Mesenchymal stem cell (in vitro differentiated cells and primary cell): ENCODE measurements around the gene PLCL1.

Experiments
- DNase-seq: peaks from one replicate; pipeline ENCODE4 v3.0.0-alpha.2; 2013
- H2AFZ ChIP-seq: one replicate; pipeline ENCODE4 v1.6.1; 2013; ENCODE audit warnings: low read depth, mild to moderate bottlenecking, control low read depth, inconsistent platforms, low read length, moderate library complexity
- H2AK5ac ChIP-seq: 2 replicates; pipeline ENCODE4 v1.6.1; 2013; ENCODE audit warnings: low read length, moderate library complexity, mild to moderate bottlenecking, inconsistent platforms; ENCODE audit not compliant: severe bottlenecking
- H2BK120ac ChIP-seq: one replicate; pipeline ENCODE4 v1.6.1; 2013; ENCODE audit warnings: low read depth, mild to moderate bottlenecking, inconsistent platforms, low read length, moderate library complexity
- H2BK12ac ChIP-seq, 2 experiments: one replicate each; pipeline ENCODE4 v1.6.1; 2013; ENCODE audit warnings: inconsistent platforms in 2 of 2, low read length in 2 of 2, mild to moderate bottlenecking in 2 of 2, moderate library complexity in 2 of 2, control low read depth in 1 of 2
- H2BK15ac ChIP-seq: one replicate; pipeline ENCODE4 v1.6.1; 2013; ENCODE audit warnings: mild to moderate bottlenecking, low read depth, inconsistent platforms; ENCODE audit not compliant: poor library complexity, severe bottlenecking
- H2BK5ac ChIP-seq: 2 replicates; pipeline ENCODE4 v1.6.1; 2013; ENCODE audit warnings: low read depth, mild to moderate bottlenecking, low read length, control low read depth, inconsistent platforms; ENCODE audit not compliant: poor library complexity, severe bottlenecking
- H3K14ac ChIP-seq, 2 experiments: one replicate each; pipeline ENCODE4 v1.6.1; 2013; ENCODE audit warnings: inconsistent platforms in 2 of 2, low read length in 2 of 2, control low read depth in 1 of 2, mild to moderate bottlenecking in 1 of 2, moderate library complexity in 1 of 2
- H3K18ac ChIP-seq, 2 experiments: one replicate each; pipeline ENCODE4 v1.6.1; 2013; ENCODE audit warnings: inconsistent platforms in 2 of 2, low read length in 2 of 2, control low read depth in 1 of 2, low read depth in 1 of 2, mild to moderate bottlenecking in 1 of 2
- H3K23ac ChIP-seq, 2 experiments: one replicate each; pipeline ENCODE4 v1.6.1; 2013; ENCODE audit warnings: inconsistent platforms in 2 of 2, low read length in 2 of 2, mild to moderate bottlenecking in 2 of 2, moderate library complexity in 2 of 2, control low read depth in 1 of 2
- H3K27ac ChIP-seq: 2 replicates; pipeline ENCODE4 v1.5.1; 2013; ENCODE audit warnings: mild to moderate bottlenecking, moderate library complexity, low read length, control low read depth, inconsistent platforms; ENCODE audit not compliant: poor library complexity, severe bottlenecking
- H3K27me3 ChIP-seq, 2 experiments: 2 replicates each; pipeline versions ENCODE4 v1.6.1 to v1.7.0; 2013; ENCODE audit warnings: low read length in 2 of 2, mild to moderate bottlenecking in 2 of 2, moderate library complexity in 2 of 2, control low read depth in 1 of 2, inconsistent platforms in 1 of 2; ENCODE audit not compliant: control insufficient read depth in 1 of 2, insufficient read depth in 1 of 2
- H3K36me3 ChIP-seq, 2 experiments: 2 replicates each; pipeline versions ENCODE4 v1.6.1 to v1.7.0; 2013; ENCODE audit warnings: low read length in 2 of 2, control low read depth in 1 of 2, inconsistent platforms in 1 of 2, low read depth in 1 of 2, mild to moderate bottlenecking in 1 of 2; ENCODE audit not compliant: insufficient read depth in 2 of 2, control insufficient read depth in 1 of 2
- H3K4ac ChIP-seq, 2 experiments: one replicate each; pipeline ENCODE4 v1.6.1; 2013; ENCODE audit warnings: inconsistent platforms in 2 of 2, low read length in 2 of 2, mild to moderate bottlenecking in 2 of 2, moderate library complexity in 2 of 2, control low read depth in 1 of 2, low read depth in 1 of 2
- H3K4me1 ChIP-seq: 2 replicates; pipeline ENCODE4 v1.6.1; 2013; ENCODE audit warnings: low read depth, low read length, control low read depth; ENCODE audit not compliant: control insufficient read depth, insufficient read depth
- H3K4me2 ChIP-seq: 2 replicates; pipeline ENCODE4 v1.6.1; 2013; ENCODE audit warnings: low read length, mild to moderate bottlenecking, inconsistent platforms; ENCODE audit not compliant: poor library complexity, severe bottlenecking
- H3K4me3 ChIP-seq, 2 experiments: 2 replicates each; pipeline versions ENCODE4 v1.5.1 to v1.7.0; 2013; ENCODE audit warnings: low read length in 2 of 2, mild to moderate bottlenecking in 2 of 2, control low read depth in 1 of 2, low read depth in 1 of 2; ENCODE audit not compliant: insufficient read depth in 1 of 2
- H3K79me1 ChIP-seq: replicated peaks from 2 replicates; pipeline ENCODE4 v1.6.1; 2013; ENCODE audit warnings: mild to moderate bottlenecking, control low read depth, low read length, inconsistent platforms; ENCODE audit not compliant: poor library complexity, severe bottlenecking
- H3K9ac ChIP-seq: 2 replicates; pipeline ENCODE4 v1.7.0; 2013; ENCODE audit warnings: mild to moderate bottlenecking, low read length, moderate library complexity
- H3K9me3 ChIP-seq: 2 replicates; pipeline ENCODE4 v1.7.0; 2013; ENCODE audit warnings: mild to moderate bottlenecking, low read length; ENCODE audit not compliant: control insufficient read depth
- H4K8ac ChIP-seq: one replicate; pipeline ENCODE4 v1.6.1; 2013; ENCODE audit warnings: inconsistent platforms, mild to moderate bottlenecking, low read length, moderate library complexity
- H4K91ac ChIP-seq: one replicate; pipeline ENCODE4 v1.6.1; 2013; ENCODE audit warnings: mild to moderate bottlenecking, low read length, inconsistent platforms
- WGBS: methylation state at CpG from one replicate; pipeline ENCODE4 v1.1.7; 2013; ENCODE audit warnings: mixed read lengths; 5-methylcytosine and 5-hydroxymethylcytosine counted together

Gene PLCL1

GRCh38 chr2:197894751-197895274, 90.4 kb downstream of the PLCL1 start:
- no peak overlapping the region for H3K23ac ChIP-seq
- H2AFZ ChIP-seq, result no peak overlapping the region
- H2BK5ac ChIP-seq, result no peak overlapping the region
- H3K27ac ChIP-seq, result no peak overlapping the region
- H4K91ac ChIP-seq, result no peak overlapping the region
- H3K4ac ChIP-seq, result no peak overlapping the region
- H3K4me2 ChIP-seq, result no peak overlapping the region
- no peak overlapping the region for H2AK5ac ChIP-seq
- H3K36me3 ChIP-seq, result no peaks in the 10 kb centered on the region
- no peak overlapping the region for H3K9ac ChIP-seq
- H3K14ac ChIP-seq, result no peak overlapping the region
- no peaks in the 10 kb centered on the region for H3K9me3 ChIP-seq
- no peak overlapping the region for H3K18ac ChIP-seq
- no peak overlapping the region for H2BK12ac ChIP-seq
- no peak overlapping the region for H2BK15ac ChIP-seq
- no peak for DNase-seq
- no peaks in the 10 kb centered on the region for H3K79me1 ChIP-seq
- H3K27me3 ChIP-seq, result no peaks in the 10 kb centered on the region
- no peak overlapping the region for H3K4me3 ChIP-seq
- no peaks in the 10 kb centered on the region for H3K4me1 ChIP-seq
- H4K8ac ChIP-seq, result no peak overlapping the region
- 100% methylated on average over 1 of the region's 2 CpGs for WGBS
- H2BK120ac ChIP-seq, result no peak overlapping the region

DNA sequence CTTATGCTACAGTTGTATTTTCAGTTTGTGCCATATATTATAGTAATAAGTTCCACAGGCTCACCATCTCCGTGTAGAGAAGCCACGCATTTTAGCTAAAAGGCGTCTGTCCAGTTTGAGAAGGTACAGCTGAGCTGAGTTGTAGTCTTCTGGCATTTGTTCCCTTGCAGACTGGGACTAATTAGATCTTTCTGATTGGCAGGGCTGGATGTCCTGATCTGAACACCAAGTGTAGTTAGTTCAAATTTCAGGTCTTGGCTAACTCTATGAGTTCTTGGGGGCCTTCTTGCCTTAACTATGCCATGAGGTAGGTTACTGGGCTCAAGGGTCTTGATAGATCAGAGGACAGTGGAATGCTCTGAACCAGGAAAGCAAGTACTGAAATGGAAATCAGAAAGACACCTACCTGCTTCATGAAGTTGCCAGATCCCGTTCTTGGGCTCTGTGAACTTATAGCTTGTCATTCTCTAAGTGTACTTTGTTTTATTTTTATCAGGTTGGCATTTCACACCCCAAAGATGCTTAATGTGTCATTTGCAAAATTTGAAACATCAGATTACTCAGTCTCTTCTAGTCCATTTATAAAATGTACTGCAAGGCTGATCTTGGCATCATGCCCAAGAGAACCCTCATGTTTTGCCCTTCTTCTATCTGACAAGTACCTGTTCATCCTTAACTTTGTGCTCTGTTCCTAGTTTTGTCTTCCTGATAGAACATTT, 93.7 kb downstream of the PLCL1 start:
- Histone ChIP-seq H3K14ac (no peak overlapping the region), H3K23ac (no peak overlapping the region)

GRCh38 chr2:197904446-197904845, 100.1 kb downstream of the PLCL1 start:
- no peak for DNase-seq
- Histone ChIP-seq H3K4ac (no peak overlapping the region), H3K4me2 (no peak overlapping the region), H3K4me1 (no peaks in the 10 kb centered on the region), H3K27me3 (no peaks in the 10 kb centered on the region), H2BK5ac (no peak overlapping the region), H3K27ac (no peak overlapping the region), H2BK15ac (no peak overlapping the region), H3K23ac (no peak overlapping the region), H2BK120ac (no peak overlapping the region), H2AFZ (no peak overlapping the region), H4K91ac (no peak overlapping the region), H2AK5ac (no peak overlapping the region), H4K8ac (no peak overlapping the region), H3K79me1 (no peaks in the 10 kb centered on the region), H3K9ac (no peak overlapping the region), H3K18ac (no peak overlapping the region), H3K36me3 (no peaks in the 10 kb centered on the region), H3K4me3 (no peak overlapping the region), H3K9me3 (no peaks in the 10 kb centered on the region), H2BK12ac (no peak overlapping the region), H3K14ac (no peak overlapping the region)
- WGBS, result 60% methylated on average over 1 of the region's 2 CpGs

More for the DNA sequence above, 93.7 kb downstream of the PLCL1 start:
- Histone ChIP-seq H3K9me3 (no peaks in the 10 kb centered on the region), H2BK12ac (no peak overlapping the region), H2AFZ (no peak overlapping the region), H4K91ac (no peak overlapping the region), H3K4ac (no peak overlapping the region), H3K36me3 (no peaks in the 10 kb centered on the region), H3K27ac (no peak overlapping the region), H3K4me2 (no peak overlapping the region), H2BK120ac (no peak overlapping the region), H2AK5ac (no peak overlapping the region), H4K8ac (no peak overlapping the region), H3K27me3 (no peaks in the 10 kb centered on the region), H3K79me1 (no peaks in the 10 kb centered on the region), H3K4me1 (no peaks in the 10 kb centered on the region), H3K4me3 (no peak overlapping the region), H2BK15ac (no peak overlapping the region), H3K9ac (no peak overlapping the region), H2BK5ac (no peak overlapping the region), H3K18ac (no peak overlapping the region)
- DNase-seq, result no peak
- 97% methylated on average over 4 of the region's 4 CpGs for WGBS

GRCh38 chr2:197908156-197908555, 103.8 kb downstream of the PLCL1 start:
- Histone ChIP-seq H2BK15ac (no peak overlapping the region), H3K4ac (no peak overlapping the region), H2BK120ac (no peak overlapping the region), H3K4me1 (peaks cover 3% of the 10 kb centered on the region), H3K9me3 (no peaks in the 10 kb centered on the region), H3K79me1 (no peaks in the 10 kb centered on the region), H2AFZ (no peak overlapping the region), H3K23ac (no peak overlapping the region), H3K4me2 (no peak overlapping the region), H3K4me3 (no peak overlapping the region), H4K91ac (no peak overlapping the region), H2BK12ac (no peak overlapping the region), H3K14ac (no peak overlapping the region), H2AK5ac (no peak overlapping the region), H3K27ac (no peak overlapping the region), H4K8ac (no peak overlapping the region), H3K36me3 (no peaks in the 10 kb centered on the region), H3K9ac (no peak overlapping the region), H3K27me3 (peaks cover 0 to under 1% of the 10 kb centered on the region in 2 experiments), H3K18ac (no peak overlapping the region), H2BK5ac (no peak overlapping the region)
- DNase-seq, result no peak
- WGBS, result 93% methylated on average over 3 of the region's 3 CpGs
